GM23248 (cell line): ENCODE measurements around the gene PLPPR3.

Experiments used
- EZH2 ChIP-seq: fragments of 200-600 bp; sonication (generic); IDR thresholded peaks from 2 replicates; pipeline ENCODE4 v1.6.1; 2018; ENCODE audit warnings: antibody characterized with exemption, mild to moderate bottlenecking; ENCODE audit not compliant: insufficient read depth, poor library complexity, severe bottlenecking
- EZH2phosphoT487 ChIP-seq: fragments of 200-600 bp; sonication (generic); IDR thresholded peaks from 2 replicates; pipeline ENCODE4 v1.6.1; 2018; ENCODE audit warnings: antibody characterized with exemption, moderate library complexity, mild to moderate bottlenecking, low read depth; ENCODE audit not compliant: insufficient read depth

GRCh38 chr19:867301-867793 is 45.6 kb upstream of the PLPPR3 start:
- no peak for TF ChIP-seq EZH2
- TF ChIP-seq EZH2phosphoT487: no peak
